Left kidney (tissue), 2 donors: ENCODE measurements around the gene MGRN1. TPM values are rescaled to one million over a fixed set of nuclear protein-coding genes. Genes with fewer than 3 reads are reported as not detected.
A peak's percentile ranks its signal among the peaks of the same experiment; 100 is the strongest.

Experiments
- DNase-seq: peaks from one replicate; pipeline ENCODE4 v3.0.0-alpha.2; 2013
- polyA plus RNA-seq: library from polyadenylated mRNA; unstranded; fragments of 120-200 nt; gene quantifications from one replicate; pipeline ENCODE4 v1.2.1, GENCODE V29; 2013; ENCODE audit not compliant: insufficient read length

MGRN1 gene
- polyA plus RNA-seq, 1 donor = 49.1 TPM

DNA sequence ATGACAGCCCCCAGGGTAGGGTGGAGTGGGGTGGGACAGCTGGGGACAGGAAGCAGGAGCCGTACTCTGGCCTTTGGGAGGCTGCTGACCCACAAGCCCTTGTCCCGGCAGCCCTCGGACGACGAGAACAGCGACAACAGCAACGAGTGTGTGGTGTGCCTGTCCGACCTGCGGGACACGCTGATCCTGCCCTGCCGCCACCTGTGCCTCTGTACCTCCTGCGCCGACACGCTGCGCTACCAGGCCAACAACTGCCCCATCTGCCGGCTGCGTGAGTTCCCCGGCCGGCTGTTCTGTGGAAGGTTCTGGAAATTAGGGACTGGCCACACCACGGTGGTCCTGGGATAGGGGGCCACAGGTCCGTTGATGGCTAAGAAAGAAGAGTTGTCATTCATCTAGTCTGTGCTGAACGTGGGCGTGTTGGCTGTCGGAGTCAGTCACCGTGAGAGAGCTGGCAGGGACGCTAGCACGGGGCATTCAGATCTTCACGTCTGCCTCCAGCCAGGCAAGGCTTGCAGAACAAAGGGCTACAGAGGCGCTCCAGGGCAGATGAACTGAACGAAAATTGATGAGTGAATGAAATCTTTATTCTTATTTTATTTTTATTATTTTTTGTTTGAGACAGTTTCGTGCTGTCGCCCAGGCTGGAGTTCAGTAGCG, 48.9 kb downstream of the MGRN1 start:
- DNase-seq = no peak

DNA sequence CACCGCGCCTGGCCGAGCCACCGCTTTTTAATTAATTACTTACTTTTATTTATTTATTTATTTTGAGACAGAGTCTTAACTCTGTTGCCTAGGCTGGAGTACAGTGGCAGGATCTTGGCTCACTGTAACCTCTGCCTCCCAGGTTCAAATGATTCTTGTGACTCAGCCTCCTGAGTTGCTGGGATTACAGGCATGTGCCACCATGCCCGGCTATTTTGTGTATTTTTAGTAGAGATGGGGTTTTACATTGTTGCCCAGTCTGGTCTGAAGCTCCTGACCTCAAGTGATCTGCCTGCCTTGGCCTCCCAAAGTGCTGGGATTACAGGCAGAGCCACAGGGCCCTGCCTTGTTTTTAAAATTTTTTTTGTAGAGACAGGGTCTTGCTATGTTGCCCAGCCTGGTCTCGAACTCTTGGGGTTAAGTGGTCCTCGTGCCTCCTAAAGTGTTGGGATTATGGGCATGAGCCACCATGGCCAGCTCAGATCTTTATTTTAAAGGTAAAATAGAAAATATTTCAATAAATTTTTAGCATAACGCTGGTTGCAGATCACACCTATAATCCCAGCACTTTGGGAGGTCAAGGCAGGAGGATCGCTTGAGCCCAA, 50.4 kb downstream of the MGRN1 start:
- no peak for DNase-seq

- no peak for DNase-seq
These were observed 51.5 kb downstream of the MGRN1 start for GRCh38 chr16:4675864-4676786.

DNA sequence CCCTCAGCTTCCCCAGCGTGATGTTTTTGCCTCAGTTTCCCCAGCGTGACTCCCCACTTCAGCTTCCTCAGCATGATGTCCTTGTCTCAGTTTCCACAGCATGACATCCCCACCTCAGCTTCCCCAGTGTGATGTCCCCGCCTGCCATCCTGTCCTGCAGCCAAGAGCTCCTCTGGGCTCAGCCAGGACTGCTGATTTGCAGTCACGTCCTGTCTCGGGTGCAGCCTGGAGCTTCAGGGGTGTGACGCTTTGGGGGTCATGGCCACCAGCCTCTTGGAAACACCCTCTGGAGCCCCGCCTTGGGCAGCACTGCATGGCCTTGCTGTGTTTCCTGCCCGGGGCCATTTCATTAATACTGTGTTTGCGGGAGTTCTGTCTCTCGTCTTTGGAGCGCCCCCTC, 52.2 kb downstream of the MGRN1 start:
- no peak for DNase-seq

DNA sequence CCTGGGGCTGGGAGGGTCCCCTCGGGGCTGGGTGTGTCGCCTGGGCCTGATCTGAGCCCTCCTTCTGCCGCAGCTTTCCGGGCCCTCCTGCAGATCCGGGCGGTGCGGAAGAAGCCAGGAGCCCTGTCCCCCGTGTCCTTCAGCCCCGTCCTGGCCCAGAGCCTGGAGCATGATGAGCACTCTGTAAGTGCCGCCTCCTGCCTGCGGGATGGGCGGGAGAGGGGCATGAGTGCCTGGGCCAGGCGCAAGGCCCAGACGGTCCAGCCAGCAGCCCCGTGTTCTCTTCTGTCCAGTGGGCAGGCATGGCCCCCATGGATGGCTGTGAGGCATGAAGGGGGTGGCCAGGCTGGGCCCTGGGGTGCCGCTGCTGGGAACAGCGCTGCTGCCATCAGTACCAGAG, 52.8 kb downstream of the MGRN1 start:
- no peak for DNase-seq

DNA sequence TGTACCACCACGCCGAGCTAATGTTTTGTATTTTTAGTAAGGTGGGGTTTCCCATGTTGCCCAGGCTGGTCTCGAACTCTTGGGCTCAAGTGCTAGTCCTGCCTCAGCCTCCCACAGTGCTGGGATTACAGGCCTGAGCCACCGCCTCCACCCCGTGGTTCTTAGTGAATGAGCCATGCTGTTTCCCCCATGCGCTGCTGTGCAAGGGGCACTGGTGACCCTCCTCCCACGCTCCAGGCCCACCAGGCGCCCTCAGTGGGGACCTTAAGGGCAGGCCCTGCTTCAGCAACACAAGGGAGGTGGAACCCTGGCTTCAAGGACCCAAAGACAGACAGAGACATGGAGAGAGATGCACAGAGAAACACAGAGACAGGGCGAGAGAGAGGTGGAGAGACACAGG, 53.4 kb downstream of the MGRN1 start:
- no peak for DNase-seq

DNA sequence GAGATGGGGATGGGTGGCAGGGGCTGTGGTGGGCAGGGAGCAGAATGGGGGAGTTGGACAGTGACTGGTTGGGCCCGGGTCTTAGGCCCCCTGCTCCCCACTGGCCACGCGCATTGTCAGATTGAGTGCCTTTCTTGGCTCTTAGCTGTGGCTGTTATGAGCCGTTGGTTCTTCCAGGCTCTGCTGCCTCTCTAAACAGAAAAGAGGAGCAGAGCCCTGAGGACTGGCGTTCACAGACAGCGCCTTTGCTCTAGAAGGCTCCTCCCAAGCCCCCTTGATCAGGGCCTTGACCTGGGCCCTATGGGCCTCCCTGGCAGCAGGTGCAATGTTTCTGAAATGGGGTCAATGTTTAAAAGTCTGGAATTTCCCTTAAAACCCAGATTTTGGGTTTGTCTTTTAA, 54.0 kb downstream of the MGRN1 start:
- DNase-seq = no peak

- DNase-seq = no peak
These were observed 54.7 kb downstream of the MGRN1 start for GRCh38 chr16:4679156-4679849.

- DNase-seq = no peak
These were observed 55.4 kb downstream of the MGRN1 start for GRCh38 chr16:4679850-4680636.

DNA sequence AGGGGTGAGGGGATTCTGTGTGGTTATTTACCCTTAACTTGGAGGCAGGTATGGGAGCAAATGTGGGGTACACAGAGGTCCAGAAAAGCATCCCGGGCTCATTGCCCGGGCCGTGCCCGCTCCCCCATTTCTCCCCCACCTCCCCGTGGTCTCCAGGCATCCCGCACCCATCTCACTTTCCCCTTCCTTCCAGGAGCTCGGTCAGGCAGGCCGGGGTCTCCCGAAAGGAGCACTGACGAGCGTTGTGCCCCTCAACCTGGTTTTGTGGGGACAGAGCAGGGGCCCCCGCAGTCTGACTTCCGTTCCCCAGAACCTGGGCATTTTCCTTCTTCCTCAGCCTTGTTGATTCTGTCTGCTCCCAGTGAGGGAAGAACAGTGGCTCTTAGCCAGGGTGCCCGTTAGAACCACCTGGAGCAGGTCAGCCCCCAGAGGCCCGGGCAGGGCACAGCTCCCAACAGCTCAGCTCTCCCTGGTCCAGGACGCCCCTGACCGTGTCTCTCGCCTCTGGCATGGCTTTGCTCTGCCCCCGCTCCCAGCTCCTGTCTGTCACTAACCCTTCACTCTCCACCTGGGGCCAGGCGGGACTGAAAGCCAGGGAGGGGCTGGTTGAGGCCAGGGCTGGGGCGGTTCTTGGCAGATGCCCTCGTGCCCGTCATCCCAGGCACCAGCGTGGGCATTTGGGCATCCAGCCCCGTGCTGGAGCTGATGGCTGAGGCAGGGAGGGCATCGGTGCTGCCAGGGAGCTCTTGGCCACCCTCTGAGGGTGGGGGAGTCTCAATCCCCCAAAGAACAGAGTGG, 56.2 kb downstream of the MGRN1 start:
- DNase-seq = no peak

DNA sequence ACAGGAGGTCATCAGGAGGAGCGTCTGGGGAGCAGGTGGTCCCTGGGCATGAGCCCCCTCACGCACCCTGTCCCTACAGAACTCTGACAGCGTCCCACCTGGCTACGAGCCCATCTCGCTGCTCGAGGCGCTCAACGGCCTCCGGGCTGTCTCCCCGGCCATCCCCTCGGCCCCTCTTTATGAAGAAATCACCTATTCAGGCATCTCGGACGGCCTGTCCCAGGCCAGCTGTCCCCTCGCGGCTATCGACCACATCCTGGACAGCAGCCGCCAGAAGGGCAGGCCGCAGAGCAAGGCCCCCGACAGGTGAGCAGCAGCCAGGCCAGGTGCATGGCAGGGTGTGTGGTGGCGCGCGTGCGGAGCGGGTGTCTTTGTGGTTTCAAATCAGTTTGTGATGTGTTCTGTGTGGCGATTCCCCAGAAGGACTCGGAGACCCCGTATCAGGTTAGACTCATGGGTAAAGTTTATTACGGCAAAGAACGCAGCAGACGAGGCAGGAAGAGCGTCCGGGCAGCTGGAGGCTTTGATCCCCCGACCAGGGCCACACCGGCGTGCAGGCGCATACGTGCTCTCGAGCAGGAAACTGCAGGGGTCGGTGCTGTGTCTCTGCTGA, 57.0 kb downstream of the MGRN1 start:
- no peak for DNase-seq

DNA sequence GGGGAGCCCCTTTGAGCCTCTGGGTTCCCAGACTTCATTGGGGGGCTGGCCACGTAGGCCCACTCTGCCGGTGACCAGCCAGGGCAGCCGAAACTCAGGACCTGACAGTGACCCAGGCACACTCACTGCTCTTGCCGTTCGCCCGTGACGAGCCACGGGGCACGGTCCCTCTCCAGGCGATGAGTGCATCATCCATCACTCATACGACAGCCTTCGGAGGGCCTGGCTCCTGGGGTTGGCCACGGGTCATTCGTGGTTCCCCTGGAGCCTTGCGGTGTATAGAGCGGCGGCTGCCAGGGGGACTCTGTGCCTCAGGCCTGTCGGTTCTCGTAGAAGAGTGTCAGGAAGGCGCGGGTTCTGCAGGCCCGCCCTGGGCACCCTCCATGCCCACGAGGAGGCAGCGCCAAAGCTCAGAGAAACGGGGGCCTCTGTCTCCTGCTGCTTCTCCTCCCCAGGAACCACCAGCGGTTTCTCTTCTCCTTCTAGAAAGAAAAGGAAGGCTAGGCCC, 57.5 kb downstream of the MGRN1 start:
- DNase-seq = no peak

DNA sequence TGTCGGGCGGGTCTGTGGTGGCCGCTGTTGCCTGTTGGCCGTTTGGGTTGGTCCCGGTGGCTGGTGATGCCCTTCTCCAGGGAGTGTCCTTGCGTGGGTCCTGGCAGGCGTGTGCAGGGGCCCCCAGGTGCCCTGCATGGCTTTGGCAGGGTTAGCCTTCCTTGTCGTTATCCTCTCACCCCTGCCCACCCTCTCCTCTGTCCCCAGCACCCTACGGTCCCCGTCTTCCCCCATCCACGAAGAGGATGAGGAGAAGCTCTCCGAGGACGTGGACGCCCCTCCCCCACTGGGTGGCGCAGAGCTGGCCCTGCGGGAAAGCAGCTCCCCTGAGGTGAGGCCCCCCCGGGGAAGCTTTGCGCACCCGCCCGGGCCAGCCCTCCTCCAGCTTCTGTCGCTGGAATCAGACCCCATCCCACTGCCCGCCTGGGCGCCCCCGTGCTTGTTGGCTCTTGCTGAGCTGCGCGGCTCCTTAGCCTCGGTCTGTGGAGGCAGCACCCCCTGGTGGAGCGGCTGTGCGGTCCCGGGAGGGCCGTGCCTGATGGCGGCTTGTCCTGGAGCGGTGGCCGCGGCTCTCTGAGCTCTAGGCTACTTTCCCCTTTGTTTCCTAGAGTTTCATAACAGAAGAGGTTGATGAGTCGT, 58.1 kb downstream of the MGRN1 start:
- peak; percentile 77 for DNase-seq

- no peak for DNase-seq
These were observed 58.8 kb downstream of the MGRN1 start for GRCh38 chr16:4683255-4684057.

- no peak for DNase-seq
These were observed 59.6 kb downstream of the MGRN1 start for GRCh38 chr16:4684058-4684715.

GRCh38 chr16:4684763-4685162, 60.1 kb downstream of the MGRN1 start:
- DNase-seq = no peak

DNA sequence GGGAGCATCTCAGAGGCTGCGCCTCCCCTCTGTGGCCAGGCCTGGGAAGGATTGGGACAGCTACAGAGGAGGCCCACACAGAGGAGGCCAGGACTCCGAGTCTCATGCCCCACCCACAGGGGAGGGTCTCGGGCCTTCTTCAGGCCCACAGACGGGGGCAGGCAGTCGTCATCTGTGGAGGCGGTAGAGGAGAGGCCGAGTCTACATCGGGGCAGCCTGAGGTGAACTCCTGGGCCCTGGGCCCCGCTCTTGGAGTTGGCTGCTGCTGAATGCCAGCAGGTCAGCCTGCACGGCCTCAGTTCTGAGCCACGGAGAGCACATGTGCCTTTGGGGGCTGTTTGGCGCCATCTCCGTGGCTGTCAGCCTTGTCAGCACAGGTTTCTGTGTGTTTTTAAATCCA, 60.7 kb downstream of the MGRN1 start:
- DNase-seq = no peak
